Measurements from ENCODE around the gene PVALEF. TPM values are rescaled to one million over a fixed set of nuclear protein-coding genes. Genes with fewer than 3 reads are reported as not detected.

The PVALEF gene
- total RNA-seq, 4 donors from 2014 or later, result not detected

GRCh38 chr17:81206166-81206565, 40.9 kb downstream of the PVALEF start:
- H3K4me3 ChIP-seq (replicated peaks in 1 of 3), result no peak overlapping the region
- no peaks in the 10 kb centered on the region for H3K4me1 ChIP-seq
- no peak for TF ChIP-seq POLR2A (IDR thresholded peaks at IDR 0.05)
- TF ChIP-seq, protein P1, sequence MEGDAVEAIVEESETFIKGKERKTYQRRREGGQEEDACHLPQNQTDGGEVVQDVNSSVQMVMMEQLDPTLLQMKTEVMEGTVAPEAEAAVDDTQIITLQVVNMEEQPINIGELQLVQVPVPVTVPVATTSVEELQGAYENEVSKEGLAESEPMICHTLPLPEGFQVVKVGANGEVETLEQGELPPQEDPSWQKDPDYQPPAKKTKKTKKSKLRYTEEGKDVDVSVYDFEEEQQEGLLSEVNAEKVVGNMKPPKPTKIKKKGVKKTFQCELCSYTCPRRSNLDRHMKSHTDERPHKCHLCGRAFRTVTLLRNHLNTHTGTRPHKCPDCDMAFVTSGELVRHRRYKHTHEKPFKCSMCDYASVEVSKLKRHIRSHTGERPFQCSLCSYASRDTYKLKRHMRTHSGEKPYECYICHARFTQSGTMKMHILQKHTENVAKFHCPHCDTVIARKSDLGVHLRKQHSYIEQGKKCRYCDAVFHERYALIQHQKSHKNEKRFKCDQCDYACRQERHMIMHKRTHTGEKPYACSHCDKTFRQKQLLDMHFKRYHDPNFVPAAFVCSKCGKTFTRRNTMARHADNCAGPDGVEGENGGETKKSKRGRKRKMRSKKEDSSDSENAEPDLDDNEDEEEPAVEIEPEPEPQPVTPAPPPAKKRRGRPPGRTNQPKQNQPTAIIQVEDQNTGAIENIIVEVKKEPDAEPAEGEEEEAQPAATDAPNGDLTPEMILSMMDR (IDR thresholded peaks at IDR 0.05), result no peak
- no peaks in the 10 kb centered on the region for H3K27me3 ChIP-seq
- no peak overlapping the region for H3K27ac ChIP-seq
- intact Hi-C loops (cut with DNase I), result no loop called here
- DNase-seq, result no peak
- H3K9me3 ChIP-seq, result no peaks in the 10 kb centered on the region
- H3K36me3 ChIP-seq, result no peaks in the 10 kb centered on the region
- WGBS, 2 donors, result 77 to 83% methylated on average over 3 to 4 of the region's 4 CpGs

- 95 to 100% methylated on average over 5 to 12 of the region's 12 CpGs for WGBS, 2 donors
- intact Hi-C loops (cut with DNase I), result no loop called here
- no peak for TF ChIP-seq POLR2A (IDR thresholded peaks at IDR 0.05)
- TF ChIP-seq, protein P1 (IDR thresholded peaks at IDR 0.05), result no peak
- H3K4me3 ChIP-seq (replicated peaks in 1 of 3), result no peak overlapping the region
- no peak overlapping the region for H3K27ac ChIP-seq
- no peaks in the 10 kb centered on the region for H3K4me1 ChIP-seq
- H3K36me3 ChIP-seq, result no peaks in the 10 kb centered on the region
- no peaks in the 10 kb centered on the region for H3K9me3 ChIP-seq
- no peak for DNase-seq
- H3K27me3 ChIP-seq, result no peaks in the 10 kb centered on the region
Observed at GRCh38 chr17:81206657-81207056, 41.4 kb downstream of the PVALEF start.

DNA sequence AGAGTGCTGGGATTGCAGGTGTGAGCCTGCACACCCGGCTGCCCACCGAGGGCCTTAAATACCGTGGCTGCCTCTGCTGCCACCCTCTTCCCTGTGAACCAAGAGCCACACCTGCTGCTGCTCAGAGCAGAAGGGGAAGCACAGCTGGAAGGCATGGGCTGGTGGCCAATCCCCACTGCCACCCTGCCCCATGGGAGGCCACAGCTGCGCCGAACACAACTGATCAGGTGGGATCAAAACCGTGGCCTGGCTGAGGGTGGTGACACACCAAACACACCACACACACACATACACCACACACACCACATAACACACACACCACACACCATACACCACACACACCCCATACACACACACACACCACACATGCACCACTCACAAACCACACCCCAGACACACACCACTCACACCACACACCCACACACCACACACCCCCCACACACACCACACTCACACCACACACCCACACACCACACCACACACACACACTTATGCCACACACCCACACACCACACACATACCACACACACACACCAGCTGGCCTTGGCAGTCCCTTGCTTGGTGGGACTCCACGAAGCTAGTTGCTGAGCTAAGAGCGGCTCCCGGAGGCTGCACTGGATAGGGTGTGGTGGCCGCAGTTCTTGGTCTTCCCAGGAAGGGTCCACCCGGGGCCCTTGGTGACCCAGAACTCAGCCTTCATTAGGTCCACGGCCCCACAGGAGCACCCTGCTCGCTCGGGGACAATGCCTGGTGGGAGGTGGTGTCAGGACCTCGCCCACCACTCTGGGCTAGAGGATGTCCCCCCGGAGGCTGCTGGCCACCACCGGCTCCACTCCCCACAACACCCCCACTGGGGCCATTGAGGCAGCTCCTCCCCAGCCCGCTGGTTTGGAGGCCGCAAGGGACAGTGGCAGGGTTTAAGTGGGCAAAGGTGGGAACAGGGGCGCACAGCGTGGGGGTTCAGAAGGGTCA, 42.6 kb downstream of the PVALEF start:
- WGBS, 2 donors, result 84 to 89% methylated on average over 11 to 18 of the region's 21 CpGs
- Histone ChIP-seq H3K9me3 (no peaks in the 10 kb centered on the region), H3K36me3 (no peaks in the 10 kb centered on the region), H3K27me3 (no peaks in the 10 kb centered on the region), H3K4me1 (no peaks in the 10 kb centered on the region), H3K4me3 (replicated peaks in 1 of 3) (no peak overlapping the region), H3K27ac (no peak overlapping the region)
- DNase-seq, result no peak
- intact Hi-C loops (cut with DNase I), result no loop called here
- TF ChIP-seq POLR2A (IDR thresholded peaks at IDR 0.05), result no peak
- TF ChIP-seq, protein P1 (IDR thresholded peaks at IDR 0.05), result no peak

DNA sequence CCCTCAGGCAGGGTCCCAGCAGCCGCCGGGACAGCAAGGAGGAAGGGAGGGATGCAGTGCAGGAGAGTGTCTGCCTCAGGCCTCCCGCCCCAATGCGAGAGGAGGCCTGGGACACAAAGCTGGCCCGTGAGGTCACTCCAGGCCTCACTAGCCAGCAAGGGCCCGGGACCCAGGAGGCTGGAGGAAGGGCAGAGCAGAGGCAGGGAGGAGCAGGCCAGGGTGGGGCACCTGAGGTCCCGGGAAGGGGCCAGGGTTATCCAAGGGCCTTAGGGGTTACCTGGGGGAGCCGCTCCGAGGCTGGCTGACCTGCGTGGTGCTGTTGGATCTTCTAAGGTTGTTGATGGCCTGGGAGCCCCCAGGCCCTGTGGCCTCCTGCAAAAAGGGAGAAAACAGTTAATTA, 43.3 kb downstream of the PVALEF start:
- Histone ChIP-seq H3K27me3 (no peaks in the 10 kb centered on the region), H3K36me3 (no peaks in the 10 kb centered on the region), H3K4me1 (no peaks in the 10 kb centered on the region), H3K4me3 (replicated peaks in 1 of 3) (no peak overlapping the region), H3K9me3 (no peaks in the 10 kb centered on the region), H3K27ac (no peak overlapping the region)
- 95 to 96% methylated on average over 7 to 10 of the region's 10 CpGs for WGBS, 2 donors
- no peak for DNase-seq
- no peak for TF ChIP-seq POLR2A (IDR thresholded peaks at IDR 0.05)
- TF ChIP-seq, protein P1 (IDR thresholded peaks at IDR 0.05), result no peak
- intact Hi-C loops (cut with DNase I), result no loop called here

DNA sequence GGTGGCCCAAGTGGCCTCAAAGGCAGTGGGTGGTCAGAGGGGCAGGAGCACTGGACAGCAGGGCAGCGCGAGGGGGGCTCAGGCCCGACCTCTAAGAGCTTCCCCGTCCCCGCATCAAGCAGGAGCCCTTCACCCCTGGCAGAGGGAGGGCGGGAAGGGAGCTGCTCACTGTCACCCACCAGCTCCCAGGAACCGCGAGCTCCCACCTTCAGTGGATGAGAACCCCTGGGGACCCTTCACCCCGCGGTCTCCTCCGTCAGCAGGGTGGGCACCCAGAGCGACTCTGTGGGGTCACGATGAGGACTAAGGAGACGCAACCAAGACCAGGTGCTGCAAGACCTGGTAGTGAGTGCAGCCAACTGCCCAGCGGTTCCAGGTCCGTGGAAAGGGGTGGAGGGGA, 43.8 kb downstream of the PVALEF start:
- DNase-seq, result no peak

More for the DNA sequence above, 43.8 kb downstream of the PVALEF start:
- intact Hi-C loops (cut with DNase I), result no loop called here
- Histone ChIP-seq H3K9me3 (no peaks in the 10 kb centered on the region), H3K27me3 (no peaks in the 10 kb centered on the region), H3K4me3 (replicated peaks in 1 of 3) (no peak overlapping the region), H3K27ac (no peak overlapping the region), H3K36me3 (no peaks in the 10 kb centered on the region), H3K4me1 (no peaks in the 10 kb centered on the region)
- no peak for TF ChIP-seq POLR2A (IDR thresholded peaks at IDR 0.05)
- TF ChIP-seq, protein P1 (IDR thresholded peaks at IDR 0.05), result no peak
- 97 to 100% methylated on average over 11 to 16 of the region's 16 CpGs for WGBS, 2 donors
